Ishikawa (cell line): ENCODE measurements around the gene EHMT2.
A peak's percentile ranks its signal among the peaks of the same experiment; 100 is the strongest.

Experiments used
- CEBPB ChIP-seq: IDR thresholded peaks from 2 replicates; pipeline ENCODE4 v1.6.1; 2012
- CREB1 ChIP-seq: IDR thresholded peaks from 2 replicates; pipeline ENCODE4 v1.6.1; 2012; ENCODE audit warnings: low read depth
- EGR1 ChIP-seq: IDR thresholded peaks from 2 replicates; pipeline ENCODE4 v1.6.1; 2012
- EP300 ChIP-seq: IDR thresholded peaks from 2 replicates; pipeline ENCODE4 v1.6.1; 2012; ENCODE audit warnings: borderline replicate concordance
- FOXM1 ChIP-seq: IDR thresholded peaks from 2 replicates; pipeline ENCODE4 v1.6.1; 2012; ENCODE audit warnings: low read depth, borderline replicate concordance
- NFIC ChIP-seq: IDR thresholded peaks from 2 replicates; pipeline ENCODE4 v1.6.1; 2012
- RAD21 ChIP-seq: IDR thresholded peaks from 2 replicates; pipeline ENCODE4 v1.6.1; 2012; ENCODE audit warnings: low read depth
- REST ChIP-seq: IDR thresholded peaks from 2 replicates; pipeline ENCODE4 v1.6.1; 2012; ENCODE audit warnings: low read depth, mild to moderate bottlenecking
- TAF1 ChIP-seq: IDR thresholded peaks from 2 replicates; pipeline ENCODE4 v1.6.1; 2012; ENCODE audit warnings: low read depth, mild to moderate bottlenecking
- TCF12 ChIP-seq: IDR thresholded peaks from 2 replicates; pipeline ENCODE4 v1.6.1; 2012; ENCODE audit warnings: low read depth
- TEAD4 ChIP-seq: IDR thresholded peaks from 2 replicates; pipeline ENCODE4 v1.6.1; 2012
- YY1 ChIP-seq: IDR thresholded peaks from 2 replicates; pipeline ENCODE4 v1.6.1; 2012; ENCODE audit warnings: low read depth
- ZBTB7A ChIP-seq: IDR thresholded peaks from 2 replicates; pipeline ENCODE4 v1.6.1; 2012; ENCODE audit warnings: low read depth
- TF ChIP-seq, protein P1 (sequence below): IDR thresholded peaks from 2 replicates; pipeline ENCODE4 v1.6.1; 2012
- TF ChIP-seq, protein P2 (sequence below): IDR thresholded peaks from 2 replicates; pipeline ENCODE4 v1.6.1; 2012

Gene EHMT2

GRCh38 chr6:31906122-31906521, 8.6 kb upstream of the EHMT2 start:
- TF ChIP-seq, protein P1, sequence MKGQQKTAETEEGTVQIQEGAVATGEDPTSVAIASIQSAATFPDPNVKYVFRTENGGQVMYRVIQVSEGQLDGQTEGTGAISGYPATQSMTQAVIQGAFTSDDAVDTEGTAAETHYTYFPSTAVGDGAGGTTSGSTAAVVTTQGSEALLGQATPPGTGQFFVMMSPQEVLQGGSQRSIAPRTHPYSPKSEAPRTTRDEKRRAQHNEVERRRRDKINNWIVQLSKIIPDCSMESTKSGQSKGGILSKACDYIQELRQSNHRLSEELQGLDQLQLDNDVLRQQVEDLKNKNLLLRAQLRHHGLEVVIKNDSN, result no peak
- TF ChIP-seq CEBPB, result no peak

DNA sequence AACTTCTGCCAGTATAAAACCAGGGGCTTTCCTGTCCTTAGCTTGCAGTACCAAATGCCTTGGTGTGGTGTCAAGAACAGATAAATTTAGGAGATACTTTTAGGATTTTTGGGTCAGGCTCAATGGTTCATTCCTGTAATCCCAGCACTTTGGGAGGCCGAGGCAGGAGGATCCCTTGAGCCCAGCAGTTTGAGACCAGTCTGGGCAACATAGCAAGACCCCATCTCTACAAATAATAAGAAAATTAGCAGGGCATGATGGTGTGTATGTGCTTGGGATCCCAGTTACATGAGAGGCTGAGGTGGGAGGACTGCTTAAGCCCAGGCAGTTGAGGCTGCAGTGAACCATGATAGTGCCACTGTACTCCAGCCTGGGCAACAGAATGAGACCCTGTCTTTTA, 7.5 kb upstream of the EHMT2 start:
- TF ChIP-seq, protein P1, result no peak
- TF ChIP-seq TAF1 (no peak), RAD21 (no peak), EP300 (no peak), FOXM1 (no peak), REST (no peak)
- TF ChIP-seq, protein P2, sequence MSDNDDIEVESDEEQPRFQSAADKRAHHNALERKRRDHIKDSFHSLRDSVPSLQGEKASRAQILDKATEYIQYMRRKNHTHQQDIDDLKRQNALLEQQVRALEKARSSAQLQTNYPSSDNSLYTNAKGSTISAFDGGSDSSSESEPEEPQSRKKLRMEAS, result no peak

DNA sequence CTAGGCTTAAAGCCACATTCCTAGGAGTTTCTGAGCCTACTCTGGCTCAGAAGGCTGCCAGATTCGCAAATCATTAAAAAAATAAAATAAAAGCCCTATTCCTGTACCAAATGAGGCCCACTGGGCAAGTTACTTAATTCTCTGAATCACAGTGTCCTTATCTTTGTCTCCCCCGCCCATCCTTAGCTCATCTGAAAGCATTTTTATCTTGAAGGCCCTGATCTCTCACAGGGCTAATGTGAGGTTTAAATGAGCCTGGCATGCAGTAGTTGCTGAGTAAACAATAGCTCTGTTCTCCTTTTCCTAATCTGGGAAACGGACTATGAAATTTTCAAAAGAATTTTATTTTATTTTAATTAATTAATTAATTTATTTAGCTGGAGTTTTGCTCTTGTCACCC, 6.5 kb upstream of the EHMT2 start:
- TF ChIP-seq ZBTB7A (no peak), RAD21 (no peak), TEAD4 (no peak), CEBPB (no peak), REST (no peak)
- TF ChIP-seq, protein P2, result no peak

DNA sequence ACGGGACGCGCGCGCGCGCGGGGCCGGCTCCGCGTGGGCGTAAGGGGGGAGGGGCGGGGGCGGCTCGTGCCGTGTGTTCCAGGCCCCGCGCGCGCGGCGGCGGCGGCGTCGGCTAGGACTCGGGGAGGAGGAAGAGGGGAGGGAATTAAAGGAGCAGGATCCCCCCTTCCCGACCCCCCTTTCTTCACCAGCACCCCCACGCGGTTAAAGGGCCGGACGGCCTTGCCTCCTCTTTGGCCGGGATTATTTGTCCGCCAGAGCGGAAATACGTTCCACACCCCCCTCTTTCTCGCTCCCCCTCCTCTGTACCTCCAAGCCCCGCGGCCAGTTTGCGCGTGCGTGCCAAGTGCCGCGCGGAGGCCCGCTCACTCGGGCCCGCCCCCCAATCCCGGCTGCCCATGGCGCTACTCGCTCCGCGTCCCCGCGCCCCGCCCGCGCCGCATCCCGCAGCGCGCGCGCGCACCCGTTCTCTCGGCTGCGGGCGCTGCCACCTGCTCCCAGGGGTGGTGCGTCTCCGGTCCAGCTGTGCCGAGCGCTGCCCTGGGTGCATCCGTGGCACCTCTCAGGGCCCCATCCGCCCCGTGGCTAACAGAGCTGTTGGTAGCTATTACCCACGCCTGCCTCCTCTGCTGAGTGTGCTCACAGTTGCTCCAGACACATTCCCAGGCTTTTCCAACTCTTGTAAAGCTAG, 4.6 kb upstream of the EHMT2 start, which contains the start of gene ZBTB12:
ZBTB12 (minus strand) TSS at position 134 of the 691 bp plus-strand sequence. CDS start 781 bp downstream, outside the sequence.
- TF ChIP-seq YY1, result no peak; the same call in 1 of the 2 replicates
- peak; percentile 50 for TF ChIP-seq RAD21
- TF ChIP-seq REST, result no peak
- TF ChIP-seq TAF1, result peak; percentile 24; the same call in 1 of the 2 replicates
- TF ChIP-seq NFIC, result no peak
- TF ChIP-seq, protein P1, result no peak; the same call in 1 of the 2 replicates
- TF ChIP-seq, protein P2, result peak; percentile 38; the same call in 1 of the 2 replicates
- TF ChIP-seq EGR1, result peak; percentile 95
- TF ChIP-seq CEBPB, result no peak
- TF ChIP-seq CREB1, result no peak
- TF ChIP-seq ZBTB7A, result no peak
- TF ChIP-seq FOXM1, result no peak
- TF ChIP-seq TEAD4, result no peak
- TF ChIP-seq TCF12, result no peak; the same call in 1 of the 2 replicates
- TF ChIP-seq EP300, result no peak
